Stimulated activated CD8-positive, alpha-beta memory T cell treated with anti-CD3 and anti-CD28 coated beads, Interleukin-12 subunit alpha, Interleukin-12 subunit beta, amount 100 ng/mL, for 24 hours (primary cell): ENCODE data around the gene ASPG.
A peak's percentile ranks its signal among the peaks of the same experiment; 100 is the strongest.

Experiments used
- DNase-seq: peaks from one replicate; pipeline ENCODE4 v3.0.0-alpha.2; 2020; ENCODE audit errors: extremely low read depth

Gene ASPG

GRCh38 chr14:104093366-104094055 is 8.0 kb downstream of the ASPG start:
- DNase-seq = no peak

GRCh38 chr14:104094056-104094708 is 8.7 kb downstream of the ASPG start:
- DNase-seq = no peak

GRCh38 chr14:104094709-104095425 is 9.4 kb downstream of the ASPG start:
- DNase-seq = peak; percentile 28

- DNase-seq = no peak
Measured at GRCh38 chr14:104095426-104096310, 10.2 kb downstream of the ASPG start.

DNA sequence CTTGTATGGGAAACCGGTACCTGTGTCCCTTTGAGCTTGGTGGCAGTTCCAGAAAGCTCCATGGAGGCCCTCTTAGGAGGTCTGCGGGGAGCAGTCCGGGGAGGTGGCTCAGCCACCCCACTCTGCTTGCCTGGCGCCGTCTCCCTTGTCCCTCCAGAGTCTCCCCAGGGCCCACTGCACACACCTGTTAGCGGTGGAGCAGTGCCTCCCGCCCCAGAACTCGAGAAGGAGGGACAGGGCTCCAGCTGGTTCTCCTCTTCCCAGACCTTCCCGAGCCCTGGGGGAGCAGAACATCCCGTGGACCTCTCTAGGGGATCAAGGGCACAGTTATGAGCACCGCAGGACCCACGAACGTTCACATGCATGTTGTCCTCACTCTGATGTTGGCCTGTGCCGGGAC is 10.8 kb downstream of the ASPG start:
- DNase-seq = no peak

GRCh38 chr14:104096751-104097700 is 11.5 kb downstream of the ASPG start:
- no peak for DNase-seq

DNA sequence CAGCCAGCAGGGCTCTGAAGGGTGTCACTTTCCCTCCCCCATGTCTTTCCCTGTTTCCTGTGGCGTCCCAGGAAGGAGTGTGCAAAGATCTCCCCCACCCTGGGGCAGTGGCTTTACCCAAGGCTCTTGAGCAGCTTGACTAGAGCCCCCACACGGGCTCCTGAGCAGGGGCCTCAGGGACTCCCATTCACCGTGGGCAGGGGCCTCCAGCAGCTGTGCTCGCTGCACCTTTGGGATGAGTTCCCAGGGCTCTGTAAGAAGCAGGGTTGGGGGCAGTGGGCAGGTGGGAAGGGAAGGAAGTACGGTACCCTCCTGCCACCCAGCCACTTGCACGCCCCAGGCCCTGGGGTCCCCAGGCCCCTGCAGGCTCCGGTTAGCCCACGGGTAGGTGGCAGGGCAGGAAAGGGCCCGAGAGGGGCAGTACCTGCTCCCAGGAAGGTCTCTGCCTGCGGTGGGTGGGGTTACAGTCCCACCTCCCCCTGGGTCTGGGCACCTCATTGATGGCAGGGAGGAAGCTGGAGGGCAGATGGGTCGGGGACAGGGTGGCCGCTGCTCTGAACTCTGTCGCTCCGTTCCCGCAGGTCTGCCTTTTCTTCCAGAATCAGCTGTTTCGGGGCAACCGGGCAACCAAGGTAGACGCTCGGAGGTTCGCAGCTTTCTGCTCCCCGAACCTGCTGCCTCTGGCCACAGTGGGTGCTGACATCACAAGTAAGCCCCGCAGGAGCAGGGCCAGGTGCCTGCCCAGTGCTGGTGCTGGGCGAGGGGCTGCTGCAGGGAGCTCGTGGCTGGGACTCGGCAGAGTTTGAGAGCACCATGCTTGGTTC is 13.0 kb downstream of the ASPG start:
- no peak for DNase-seq

DNA sequence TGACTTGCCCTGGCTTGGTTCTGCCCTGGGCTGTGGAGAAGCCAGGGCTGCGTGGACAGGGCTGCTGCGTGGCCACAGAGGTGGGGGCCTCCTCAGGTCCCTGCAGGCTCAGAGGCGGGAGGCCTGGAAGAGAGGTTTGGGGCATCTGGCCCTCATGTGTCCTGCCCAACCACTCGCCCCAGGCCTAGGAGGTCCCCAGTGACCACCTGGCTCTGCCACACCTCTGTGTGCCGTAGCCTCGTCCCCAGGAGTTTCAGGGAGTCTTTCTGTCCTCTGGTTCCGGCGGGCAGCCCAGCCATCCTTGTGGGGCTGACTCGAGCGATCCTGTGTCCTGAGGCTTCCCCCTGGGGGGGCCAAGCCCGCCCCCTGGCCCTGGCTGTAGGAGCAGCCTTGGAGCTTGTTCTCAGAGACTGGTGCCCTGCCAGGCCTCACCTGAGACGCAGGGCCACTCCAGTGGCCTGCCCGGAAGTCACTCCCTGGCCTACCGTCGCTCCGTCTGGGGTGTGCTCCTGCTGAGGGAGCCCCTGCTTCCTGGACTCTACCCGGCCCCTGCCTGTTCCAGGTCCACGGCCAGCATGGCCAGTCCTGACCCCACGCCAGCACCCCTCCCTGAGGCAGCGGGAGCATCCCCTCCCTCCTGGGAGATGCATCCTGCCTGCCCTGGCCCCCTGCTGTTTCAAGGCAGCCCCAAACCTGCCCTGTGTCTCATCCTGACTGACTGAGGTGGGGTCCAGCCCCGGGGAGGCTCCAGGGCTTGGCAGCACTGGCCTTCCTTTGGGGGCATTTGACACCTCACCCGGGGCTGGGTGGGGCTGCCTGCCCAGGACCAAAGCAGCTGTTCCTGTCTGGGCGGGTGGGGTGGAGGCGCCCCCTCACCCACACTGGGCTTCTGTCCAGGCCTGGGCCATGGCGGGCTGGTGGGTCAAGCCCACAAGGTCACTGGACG is 13.9 kb downstream of the ASPG start:
- DNase-seq = no peak

- no peak for DNase-seq
Measured at GRCh38 chr14:104100171-104101085, 14.9 kb downstream of the ASPG start.

DNA sequence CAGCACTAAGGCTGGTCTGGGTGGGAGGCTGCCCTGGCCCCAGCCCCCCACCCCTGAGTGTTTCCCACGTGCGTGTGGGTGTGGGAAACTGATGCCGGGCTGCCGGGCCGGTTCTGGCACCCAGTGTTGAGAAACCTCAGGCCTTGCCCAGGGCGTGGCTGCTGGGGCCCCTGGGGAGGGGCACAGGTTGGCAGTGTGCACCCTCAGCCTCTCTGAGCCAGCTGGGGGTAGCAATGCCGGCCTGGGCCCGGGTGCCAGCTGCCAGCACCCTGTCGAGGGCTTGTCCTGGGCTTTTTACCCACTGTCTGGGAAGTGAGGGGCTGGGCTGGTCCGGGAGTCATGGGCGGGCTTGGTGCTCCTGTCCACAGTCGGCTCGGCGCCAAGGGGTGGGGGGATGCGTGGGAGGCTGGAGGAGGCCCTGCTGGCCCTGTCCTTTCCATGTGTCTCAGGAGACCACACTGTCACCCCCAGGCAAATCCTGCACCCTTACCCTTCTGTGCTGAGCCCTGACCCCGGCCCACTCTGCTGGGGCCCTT is 15.7 kb downstream of the ASPG start:
- no peak for DNase-seq

DNA sequence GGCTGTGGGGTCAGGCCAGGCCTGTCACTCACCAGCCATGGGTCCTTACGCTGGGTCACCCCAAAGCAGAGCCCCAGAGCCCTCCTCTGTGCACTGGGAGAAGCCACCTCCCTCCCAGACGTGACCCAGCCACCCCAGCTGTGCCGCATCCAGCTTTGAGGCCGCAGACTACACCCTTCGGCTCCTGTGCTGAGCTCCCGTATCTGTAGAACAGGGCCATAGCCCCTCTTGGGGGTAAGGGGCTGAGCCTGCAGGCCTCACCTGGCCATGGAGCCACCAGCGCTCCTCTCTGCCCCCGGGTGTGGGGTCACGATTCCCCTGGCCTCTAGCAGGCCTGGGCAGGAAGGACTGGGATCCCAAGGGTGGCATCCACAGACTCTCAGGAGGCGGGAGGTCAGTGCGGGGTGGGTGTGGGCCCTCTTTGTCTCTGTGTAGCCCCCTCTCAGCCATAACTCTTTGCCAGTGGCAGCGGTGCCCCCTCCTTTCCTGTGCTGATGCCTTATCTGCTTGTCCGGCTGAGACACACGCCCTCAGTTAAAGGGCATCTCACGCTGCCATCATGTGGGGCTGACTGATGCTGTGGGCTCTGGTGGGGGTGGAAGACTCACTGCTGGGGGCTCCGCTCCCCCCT is 16.3 kb downstream of the ASPG start:
- DNase-seq = no peak

- DNase-seq = no peak
Measured at GRCh38 chr14:104102282-104102914, 16.9 kb downstream of the ASPG start.

DNA sequence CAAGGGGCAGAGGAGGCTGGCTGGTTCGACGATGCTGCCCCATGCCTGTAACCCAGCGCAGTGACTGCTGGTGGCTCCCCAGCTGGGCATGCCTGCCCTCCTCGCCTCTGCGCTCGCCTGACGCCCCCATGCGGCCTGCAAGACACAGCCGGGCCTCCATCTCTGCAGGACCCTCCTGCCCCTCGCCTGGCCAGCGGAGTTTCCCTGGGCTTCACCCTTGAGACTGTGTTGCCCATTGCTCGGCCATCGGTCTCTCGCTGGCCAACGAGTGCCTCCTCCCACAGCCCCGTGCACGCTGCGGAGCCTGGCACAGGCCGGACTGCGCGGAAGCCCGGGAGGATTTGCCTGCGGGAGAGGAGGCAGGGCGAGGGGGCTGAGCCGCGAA is 17.6 kb downstream of the ASPG start:
- no peak for DNase-seq

DNA sequence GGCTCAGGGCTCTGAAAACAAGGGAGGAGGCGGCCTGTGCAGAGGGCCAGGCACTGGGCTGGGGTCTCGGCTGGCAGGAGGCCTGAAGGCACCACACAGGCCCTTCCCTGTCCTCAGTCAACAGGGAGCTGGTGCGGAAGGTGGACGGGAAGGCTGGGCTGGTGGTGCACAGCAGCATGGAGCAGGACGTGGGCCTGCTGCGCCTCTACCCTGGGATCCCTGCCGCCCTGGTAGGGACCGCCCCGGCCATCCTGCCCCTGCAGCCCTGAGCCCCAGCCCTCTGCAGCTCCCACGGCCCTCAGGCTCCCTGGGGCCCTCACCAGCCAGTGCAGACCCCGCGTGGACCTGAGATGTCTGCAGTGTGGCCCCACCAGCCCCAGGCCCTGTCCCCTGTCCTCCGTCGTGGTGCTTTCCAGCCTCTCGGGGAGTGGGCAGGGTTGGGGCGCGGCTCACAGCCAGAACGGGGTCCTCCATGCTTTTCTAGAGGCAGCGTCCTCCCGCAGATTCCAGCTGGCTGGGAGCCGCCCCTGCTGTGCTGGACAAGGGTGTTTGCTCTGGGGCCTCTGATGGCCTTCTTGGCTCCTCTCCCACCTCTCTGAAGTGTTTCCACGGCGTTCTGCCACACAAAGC is 18.1 kb downstream of the ASPG start:
- no peak for DNase-seq

- DNase-seq = no peak
Measured at GRCh38 chr14:104104076-104104901, 18.8 kb downstream of the ASPG start.
